ENCODE results near the gene CEACAM3.

The CEACAM3 gene

DNA sequence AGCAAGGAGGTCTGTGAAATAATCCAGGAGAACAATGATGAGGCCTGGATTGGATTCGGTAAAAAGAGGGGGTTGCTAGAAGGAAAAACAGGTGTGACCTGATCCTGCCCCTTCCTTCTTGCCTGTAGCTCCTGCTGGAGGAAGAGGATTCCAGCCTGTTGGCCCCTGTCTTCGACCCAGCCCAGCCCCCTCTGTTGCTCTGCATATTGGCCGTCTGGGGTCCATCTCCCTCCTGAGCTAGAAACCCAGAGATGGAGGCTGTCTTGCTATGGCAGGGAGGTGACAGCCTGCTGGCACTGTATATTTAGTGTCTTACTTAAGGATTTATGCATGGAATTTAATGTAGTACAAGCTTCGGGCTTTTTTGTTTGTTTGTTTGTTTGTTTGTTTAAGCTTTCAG lies 55.1 kb downstream of the CEACAM3 start:
- ChIA-PET CTCF (interaction anchor here (1.2 kb wide), 2 partner anchors 15 to 17 kb away, joined by 4 read pairs; no protein-coding TSS in a partner anchor), POLR2A (no interaction called here)
- TF ChIP-seq, protein P1, sequence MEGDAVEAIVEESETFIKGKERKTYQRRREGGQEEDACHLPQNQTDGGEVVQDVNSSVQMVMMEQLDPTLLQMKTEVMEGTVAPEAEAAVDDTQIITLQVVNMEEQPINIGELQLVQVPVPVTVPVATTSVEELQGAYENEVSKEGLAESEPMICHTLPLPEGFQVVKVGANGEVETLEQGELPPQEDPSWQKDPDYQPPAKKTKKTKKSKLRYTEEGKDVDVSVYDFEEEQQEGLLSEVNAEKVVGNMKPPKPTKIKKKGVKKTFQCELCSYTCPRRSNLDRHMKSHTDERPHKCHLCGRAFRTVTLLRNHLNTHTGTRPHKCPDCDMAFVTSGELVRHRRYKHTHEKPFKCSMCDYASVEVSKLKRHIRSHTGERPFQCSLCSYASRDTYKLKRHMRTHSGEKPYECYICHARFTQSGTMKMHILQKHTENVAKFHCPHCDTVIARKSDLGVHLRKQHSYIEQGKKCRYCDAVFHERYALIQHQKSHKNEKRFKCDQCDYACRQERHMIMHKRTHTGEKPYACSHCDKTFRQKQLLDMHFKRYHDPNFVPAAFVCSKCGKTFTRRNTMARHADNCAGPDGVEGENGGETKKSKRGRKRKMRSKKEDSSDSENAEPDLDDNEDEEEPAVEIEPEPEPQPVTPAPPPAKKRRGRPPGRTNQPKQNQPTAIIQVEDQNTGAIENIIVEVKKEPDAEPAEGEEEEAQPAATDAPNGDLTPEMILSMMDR (IDR thresholded peaks at IDR 0.05; ENCODE audit: insufficient read depth, low read length, missing control alignments), result no peak
- no peak overlapping the region for H3K4me3 ChIP-seq (ENCODE audit: low read depth, low read length)
- DNase-seq (ENCODE audit: low read depth, low spot score), result no peak

DNA sequence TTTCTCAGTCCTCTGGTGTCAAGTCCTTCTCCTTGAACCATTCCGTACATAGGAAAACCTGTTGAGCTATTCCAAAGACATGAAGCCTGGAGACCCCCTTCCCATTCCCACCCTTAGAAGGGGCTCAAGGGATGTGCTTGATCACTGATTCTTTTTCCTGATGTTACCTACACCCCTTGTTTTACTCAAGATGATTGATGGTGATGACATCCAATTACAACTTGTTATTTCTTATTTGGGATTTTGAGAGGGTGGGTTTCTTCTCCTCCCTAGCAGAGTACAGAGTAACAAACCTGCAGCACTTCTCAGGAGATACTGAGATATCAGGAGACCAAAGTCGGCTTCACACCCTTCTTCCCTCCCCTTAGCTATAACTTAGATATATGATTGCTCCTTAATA lies 57.0 kb downstream of the CEACAM3 start:
- H3K4me3 ChIP-seq (ENCODE audit: low read depth, low read length), result no peak overlapping the region
- ChIA-PET CTCF (interaction anchor here (1.3 kb wide), 1 partner anchor 18 kb away, joined by 3 read pairs; no protein-coding TSS in a partner anchor), POLR2A (no interaction called here)
- no peak for DNase-seq (ENCODE audit: low read depth, low spot score)
- TF ChIP-seq, protein P1 (IDR thresholded peaks at IDR 0.05; ENCODE audit: insufficient read depth, low read length, missing control alignments), result no peak

DNA sequence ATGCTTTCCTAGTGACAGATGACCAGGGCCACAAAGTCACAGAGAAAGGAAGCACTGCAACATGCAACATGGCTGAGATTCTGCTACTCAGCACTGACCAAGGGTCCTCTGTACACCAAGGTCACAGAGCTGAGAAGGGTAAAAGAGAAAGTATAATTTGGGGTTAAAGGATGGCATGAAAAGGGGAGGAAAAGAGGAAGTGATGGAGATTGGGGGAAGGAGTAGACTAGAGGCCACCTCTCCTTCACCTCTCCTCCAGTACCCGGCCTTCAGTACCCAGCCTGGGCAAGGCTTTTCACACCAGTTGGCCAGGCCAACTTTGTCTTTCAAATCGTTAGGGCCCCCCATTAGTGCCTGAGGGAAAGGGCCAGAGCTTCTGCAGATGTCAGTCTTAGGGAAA lies 57.4 kb downstream of the CEACAM3 start:
- CTCF ChIA-PET, result interaction anchor here (1.1 kb wide), 1 partner anchor 18 kb away, joined by 5 read pairs; no protein-coding TSS in a partner anchor
- POLR2A ChIA-PET, result no interaction called here
- TF ChIP-seq, protein P1 (IDR thresholded peaks at IDR 0.05; ENCODE audit: insufficient read depth, low read length, missing control alignments), result no peak
- no peak for DNase-seq (ENCODE audit: low read depth, low spot score)
- no peak overlapping the region for H3K4me3 ChIP-seq (ENCODE audit: low read depth, low read length)

DNA sequence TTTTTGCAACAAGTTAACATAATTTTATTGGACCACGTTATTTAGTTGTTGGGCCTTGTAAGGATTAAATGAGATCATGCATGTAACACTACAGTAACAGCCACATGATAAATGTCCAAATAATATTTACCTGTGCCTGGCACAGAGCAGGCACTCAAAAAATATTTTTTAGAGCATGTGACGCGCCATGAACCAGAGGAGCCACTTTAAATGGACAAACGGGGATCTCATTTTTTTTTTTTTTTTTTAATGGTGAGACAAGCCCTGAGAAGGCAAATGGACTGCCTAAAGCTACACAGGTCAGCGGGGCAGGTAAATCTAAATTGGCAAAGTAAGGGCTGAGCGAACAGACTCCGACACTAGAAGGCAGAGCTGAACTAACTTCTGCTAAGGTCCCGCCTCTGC lies 62.8 kb downstream of the CEACAM3 start:
- POLR2A ChIA-PET, result interaction anchor here (0.9 to 2.5 kb wide), 7 partner anchors 9 to 100 kb away, joined by 3 to 27 read pairs (median 9); partner anchors contain the start of gene RABAC1
- TF ChIP-seq, protein P1 (IDR thresholded peaks at IDR 0.05; ENCODE audit: insufficient read depth, low read length, missing control alignments), result no peak
- CTCF ChIA-PET, result interaction anchor here (0.6 to 2.9 kb wide), 10 partner anchors 9 to 99 kb away, joined by 3 to 11 read pairs (median 4); partner anchors contain the start of gene RABAC1
- peak overlapping the region; percentile 52 for H3K4me3 ChIP-seq (ENCODE audit: low read depth, low read length)
- no peak for DNase-seq (ENCODE audit: low read depth, low spot score)

DNA sequence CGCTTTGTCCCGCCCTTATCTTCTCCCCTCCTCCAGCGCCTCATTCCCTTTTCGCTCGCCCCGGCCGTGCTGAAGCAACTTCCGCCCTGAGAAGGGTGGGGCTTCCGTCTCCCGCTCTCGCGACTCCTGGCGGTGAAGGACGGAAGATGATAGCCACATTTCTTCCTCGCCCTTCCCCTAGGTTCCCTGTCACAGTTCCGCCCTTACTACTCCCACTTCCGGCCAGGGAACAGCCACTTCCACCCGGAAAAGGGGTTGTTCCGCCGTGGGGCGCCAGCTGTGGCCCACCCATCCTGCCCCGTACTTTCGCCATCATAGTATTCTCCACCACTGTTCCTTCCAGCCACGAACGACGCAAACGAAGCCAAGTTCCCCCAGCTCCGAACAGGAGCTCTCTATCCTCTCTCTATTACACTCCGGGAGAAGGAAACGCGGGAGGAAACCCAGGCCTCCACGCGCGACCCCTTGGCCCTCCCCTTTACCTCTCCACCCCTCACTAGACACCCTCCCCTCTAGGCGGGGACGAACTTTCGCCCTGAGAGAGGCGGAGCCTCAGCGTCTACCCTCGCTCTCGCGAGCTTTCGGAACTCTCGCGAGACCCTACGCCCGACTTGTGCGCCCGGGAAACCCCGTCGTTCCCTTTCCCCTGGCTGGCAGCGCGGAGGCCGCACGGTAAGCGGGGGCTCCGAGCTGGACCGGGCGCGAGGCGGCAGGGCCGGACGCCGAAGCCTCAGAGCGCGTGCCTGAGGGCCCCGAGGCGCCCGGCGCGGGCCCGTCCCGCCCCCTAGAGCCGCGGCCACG lies 63.4 kb downstream of the CEACAM3 start, which contains the start of gene RPS19:
Gene RPS19, plus strand, starts transcription at position 638 of the 801 bp plus-strand sequence. CDS start 520 bp downstream, outside the sequence.
- peak within 1 kb of the TSS; percentile 98 for H3K4me3 ChIP-seq (ENCODE audit: low read depth, low read length)
- POLR2A ChIA-PET, result interaction anchor here (0.8 to 2.5 kb wide), 10 partner anchors 9 to 535 kb away, joined by 3 to 27 read pairs (median 6); partner anchors contain the start of gene RABAC1
- peak; percentile 87 for DNase-seq (ENCODE audit: low read depth, low spot score)
- TF ChIP-seq, protein P1 (IDR thresholded peaks at IDR 0.05; ENCODE audit: insufficient read depth, low read length, missing control alignments), result peak; percentile 62
- CTCF ChIA-PET, result interaction anchor here (0.6 to 2.9 kb wide), 12 partner anchors 9 to 175 kb away, joined by 3 to 11 read pairs (median 4); partner anchors contain the start of gene RABAC1
